A673 (cell line): Measurements from ENCODE around the gene NCOR2. TPM values are rescaled to one million over a fixed set of nuclear protein-coding genes. Genes with fewer than 3 reads are reported as not detected.

ENCODE experiments used
- BruUV-seq: library from RNA; stranded (reverse); fragments of 400-500 nt; replicated peaks from 2 replicates; lab custom pipeline; 2021; lab: Mats Ljungman, UMichigan
- CTCF ChIA-PET: fragments of 300-600 bp; sonication (Branson Sonifier 250); formaldehyde crosslinking; loops from one replicate; lab custom pipeline; 2022; ENCODE audit warnings: antibody characterized with exemption; lab: Charles Lee
- POLR2A ChIA-PET: fragments of 300-600 bp; sonication (Branson Sonifier 250); formaldehyde crosslinking; loops from one replicate; lab custom pipeline; 2022; ENCODE audit warnings: antibody characterized with exemption; ENCODE audit not compliant: low non-redundant PET; lab: Charles Lee
- DNase-seq: peaks from one replicate; pipeline ENCODE4 v3.0.0-alpha.2; 2015; ENCODE audit warnings: low spot score
- H3K27ac ChIP-seq: fragments of 200-600 bp; sonication (generic); 2 replicates; pipeline ENCODE4 v1.5.1; 2016; ENCODE audit warnings: mixed run types, low read depth, mild to moderate bottlenecking, mixed read lengths, antibody characterized with exemption, low read length; ENCODE audit not compliant: poor library complexity, severe bottlenecking
- H3K27me3 ChIP-seq: fragments of 200-600 bp; sonication (generic); replicated peaks from 2 replicates; pipeline ENCODE4 v1.6.1; 2017; ENCODE audit warnings: mixed run types, low read depth, mild to moderate bottlenecking, mixed read lengths, antibody characterized with exemption, low read length; ENCODE audit not compliant: insufficient read depth, poor library complexity
- H3K36me3 ChIP-seq: fragments of 200-600 bp; sonication (generic); 2 replicates; pipeline ENCODE4 v1.6.1; 2016; ENCODE audit warnings: mixed run types, mild to moderate bottlenecking, mixed read lengths, antibody characterized with exemption, low read length; ENCODE audit not compliant: insufficient read depth, poor library complexity, severe bottlenecking
- H3K4me1 ChIP-seq: fragments of 200-600 bp; sonication (generic); 2 replicates; pipeline ENCODE4 v1.6.1; 2017; ENCODE audit warnings: mixed run types, mild to moderate bottlenecking, mixed read lengths, antibody characterized with exemption, low read length; ENCODE audit not compliant: insufficient read depth, poor library complexity, severe bottlenecking
- H3K4me3 ChIP-seq: fragments of 200-600 bp; sonication (generic); 2 replicates; pipeline ENCODE4 v1.5.1; 2016; ENCODE audit warnings: low read depth, mixed run types, mild to moderate bottlenecking, mixed read lengths, low read length; ENCODE audit not compliant: poor library complexity, severe bottlenecking
- H3K9me3 ChIP-seq: fragments of 200-600 bp; sonication (generic); 2 replicates; pipeline ENCODE4 v1.6.1; 2016; ENCODE audit warnings: mixed run types, low read depth, mild to moderate bottlenecking, mixed read lengths, antibody characterized with exemption, low read length; ENCODE audit not compliant: poor library complexity, severe bottlenecking
- EZH2 ChIP-seq: fragments of 200-600 bp; sonication (generic); IDR thresholded peaks from 2 replicates; pipeline ENCODE4 v1.6.1; 2017; ENCODE audit warnings: borderline replicate concordance, low read depth, mild to moderate bottlenecking, mixed read lengths, antibody characterized with exemption, low read length; ENCODE audit not compliant: poor library complexity, severe bottlenecking
- intact Hi-C: fragments of 100-400 bp; cut with micrococcal nuclease; formaldehyde crosslinking; loops from one replicate; pipeline ENCODE4 v1.10.0; 2022; ENCODE audit not compliant: unreplicated experiment
- total RNA-seq: library from RNA; stranded (reverse); gene quantifications from 2 replicates; pipeline ENCODE4 v1.2.3, GENCODE V29; 2021
- TF ChIP-seq, protein P1 (sequence below): fragments of 300-800, 200-600 bp; sonication (generic); conservative IDR thresholded peaks from 2 replicates; pipeline ENCODE4 v1.5.1; 2017; ENCODE audit warnings: low read depth, mild to moderate bottlenecking, antibody characterized with exemption, low read length, moderate library complexity, mixed read lengths

Gene NCOR2
- total RNA-seq, 1 experiment from 2014 or later = 227 TPM

DNA sequence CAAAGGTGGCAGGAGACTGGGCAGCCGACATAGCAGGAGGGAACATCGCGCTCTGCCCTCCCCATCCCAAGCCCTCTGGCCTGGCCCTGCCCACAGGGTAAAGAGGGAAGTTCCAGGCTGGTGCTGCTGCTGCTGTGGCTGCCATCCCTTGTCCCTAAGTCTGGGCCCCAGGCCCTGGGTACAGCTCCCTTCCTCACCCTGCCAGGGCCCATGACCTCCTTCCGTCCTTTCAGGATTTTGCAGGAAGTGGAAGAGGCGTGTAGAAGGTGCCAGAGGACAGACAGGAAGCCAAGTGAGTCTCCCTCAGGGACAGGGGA, 14.7 kb upstream of the NCOR2 start:
- DNase-seq = no peak
- H3K4me3 ChIP-seq = no peak overlapping the region
- no peaks in the 10 kb centered on the region for H3K27me3 ChIP-seq
- CTCF ChIA-PET = no interaction called here
- H3K4me1 ChIP-seq = no peaks in the 10 kb centered on the region
- POLR2A ChIA-PET = interaction anchor here (0.6 kb wide), 1 partner anchor 529 kb away, joined by 5 read pairs; no protein-coding TSS in a partner anchor
- no peaks in the 10 kb centered on the region for H3K36me3 ChIP-seq
- no peak overlapping the region for H3K27ac ChIP-seq
- BruUV-seq = no TSS peak
- intact Hi-C loops = no loop called here
- no peak for TF ChIP-seq EZH2
- TF ChIP-seq, protein P1, sequence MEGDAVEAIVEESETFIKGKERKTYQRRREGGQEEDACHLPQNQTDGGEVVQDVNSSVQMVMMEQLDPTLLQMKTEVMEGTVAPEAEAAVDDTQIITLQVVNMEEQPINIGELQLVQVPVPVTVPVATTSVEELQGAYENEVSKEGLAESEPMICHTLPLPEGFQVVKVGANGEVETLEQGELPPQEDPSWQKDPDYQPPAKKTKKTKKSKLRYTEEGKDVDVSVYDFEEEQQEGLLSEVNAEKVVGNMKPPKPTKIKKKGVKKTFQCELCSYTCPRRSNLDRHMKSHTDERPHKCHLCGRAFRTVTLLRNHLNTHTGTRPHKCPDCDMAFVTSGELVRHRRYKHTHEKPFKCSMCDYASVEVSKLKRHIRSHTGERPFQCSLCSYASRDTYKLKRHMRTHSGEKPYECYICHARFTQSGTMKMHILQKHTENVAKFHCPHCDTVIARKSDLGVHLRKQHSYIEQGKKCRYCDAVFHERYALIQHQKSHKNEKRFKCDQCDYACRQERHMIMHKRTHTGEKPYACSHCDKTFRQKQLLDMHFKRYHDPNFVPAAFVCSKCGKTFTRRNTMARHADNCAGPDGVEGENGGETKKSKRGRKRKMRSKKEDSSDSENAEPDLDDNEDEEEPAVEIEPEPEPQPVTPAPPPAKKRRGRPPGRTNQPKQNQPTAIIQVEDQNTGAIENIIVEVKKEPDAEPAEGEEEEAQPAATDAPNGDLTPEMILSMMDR = no peak
- H3K9me3 ChIP-seq = no peaks in the 10 kb centered on the region

DNA sequence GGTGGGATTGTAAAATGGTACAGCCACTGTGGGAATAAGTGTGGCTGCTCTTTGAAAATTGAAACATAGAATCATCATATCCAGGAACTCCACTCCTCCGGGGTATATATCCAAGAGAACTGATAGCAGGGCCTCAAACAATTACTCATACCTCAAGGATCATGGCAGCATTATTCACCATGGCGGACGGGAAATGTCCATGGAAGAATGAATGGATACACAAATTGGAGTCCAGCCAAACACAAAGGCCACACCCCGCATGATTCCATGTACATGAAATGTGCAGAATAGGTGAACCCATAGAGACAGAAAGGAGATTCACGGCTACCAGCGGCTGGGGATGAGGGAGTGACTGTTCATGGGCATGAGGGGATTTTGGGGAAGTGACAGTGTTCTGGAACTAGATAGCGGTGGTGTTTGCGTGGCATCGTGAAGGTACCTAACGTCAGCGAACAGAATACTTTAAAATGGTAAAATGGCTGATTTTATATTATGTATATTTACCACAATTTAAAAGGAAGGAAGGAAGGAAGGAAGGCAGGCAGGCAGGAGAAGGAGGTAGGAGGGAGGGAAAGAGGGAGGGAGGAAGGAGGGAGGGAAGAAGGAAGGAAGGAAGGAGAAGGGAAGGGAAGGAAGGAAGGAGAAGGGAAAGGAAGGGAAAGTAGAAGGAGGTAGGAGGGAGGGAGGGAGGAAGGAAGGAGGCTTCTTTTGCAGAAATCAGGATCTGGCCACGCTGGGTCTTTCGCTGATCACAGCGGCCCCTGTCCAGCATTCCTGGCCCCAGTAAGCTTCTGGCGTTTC, 14.1 kb upstream of the NCOR2 start:
- intact Hi-C loops = no loop called here
- BruUV-seq = no TSS peak
- no peaks in the 10 kb centered on the region for H3K4me1 ChIP-seq
- TF ChIP-seq EZH2 = no peak
- TF ChIP-seq, protein P1 = no peak
- ChIA-PET POLR2A (no interaction called here), CTCF (no interaction called here)
- no peak overlapping the region for H3K27ac ChIP-seq
- no peaks in the 10 kb centered on the region for H3K36me3 ChIP-seq
- no peak for DNase-seq
- no peaks in the 10 kb centered on the region for H3K9me3 ChIP-seq
- H3K27me3 ChIP-seq = no peaks in the 10 kb centered on the region
- H3K4me3 ChIP-seq = no peak overlapping the region

DNA sequence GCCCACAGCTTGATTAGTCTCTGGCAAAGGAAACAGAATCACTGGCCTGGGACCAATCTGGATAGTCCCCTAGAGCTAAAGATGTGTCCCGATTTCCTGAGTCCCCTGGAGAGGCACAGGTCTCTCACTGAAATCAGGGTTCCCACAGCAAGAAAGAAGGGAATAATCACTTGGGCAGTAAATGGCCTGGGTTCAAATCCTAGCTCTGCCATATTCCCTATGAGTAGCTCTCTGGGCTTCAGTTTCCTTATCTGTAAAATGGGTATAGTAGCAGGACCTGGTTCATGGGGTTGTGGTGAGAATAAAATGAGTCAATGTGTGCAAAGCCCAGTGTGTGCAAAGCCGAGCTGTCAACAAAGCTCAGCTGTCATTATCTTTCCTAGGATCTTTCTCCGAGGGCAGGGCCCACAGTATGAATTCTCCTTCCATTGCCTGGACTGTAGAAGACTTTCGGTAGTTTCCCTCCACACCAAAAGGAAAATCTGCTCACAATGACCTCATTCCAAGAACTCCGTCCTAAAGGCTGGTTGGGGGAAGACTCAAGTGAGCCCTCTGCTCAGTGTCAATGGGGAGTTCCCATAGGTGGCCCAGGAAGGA, 12.6 kb upstream of the NCOR2 start:
- CTCF ChIA-PET = no interaction called here
- intact Hi-C loops = no loop called here
- Histone ChIP-seq H3K4me3 (no peak overlapping the region), H3K36me3 (no peaks in the 10 kb centered on the region), H3K9me3 (no peaks in the 10 kb centered on the region), H3K4me1 (no peaks in the 10 kb centered on the region), H3K27me3 (no peaks in the 10 kb centered on the region), H3K27ac (no peak overlapping the region)
- POLR2A ChIA-PET = no interaction called here
- no peak for DNase-seq
- TF ChIP-seq, protein P1 = no peak
- no peak for TF ChIP-seq EZH2
- no TSS peak for BruUV-seq
